Left ventricle myocardium inferior (tissue), 1 donor: ENCODE data around the gene CHGA. TPM values are rescaled to one million over a fixed set of nuclear protein-coding genes. Genes with fewer than 3 reads are reported as not detected.

Experiments used
- DNase-seq: peaks from one replicate; pipeline ENCODE4 v3.0.0-alpha.2; 2020
- H3K27ac ChIP-seq: fragments of 200-600 bp; replicated peaks from 2 replicates; pipeline ENCODE4 v1.8.0; 2021
- H3K27me3 ChIP-seq: fragments of 200-600 bp; 2 replicates; pipeline ENCODE4 v1.8.0; 2021; ENCODE audit warnings: low read depth
- H3K36me3 ChIP-seq: fragments of 200-600 bp; 2 replicates; pipeline ENCODE4 v1.8.0; 2021
- H3K4me1 ChIP-seq: fragments of 200-600 bp; 2 replicates; pipeline ENCODE4 v1.8.0; 2021
- H3K4me3 ChIP-seq: fragments of 200-600 bp; 2 replicates; pipeline ENCODE4 v1.8.0; 2021; ENCODE audit warnings: mild to moderate bottlenecking, moderate library complexity
- H3K9me3 ChIP-seq: fragments of 200-600 bp; replicated peaks from 2 replicates; pipeline ENCODE4 v1.8.0; 2021
- CTCF ChIP-seq: fragments of 200-600 bp; IDR thresholded peaks from 2 replicates; pipeline ENCODE4 v1.8.0; 2021; ENCODE audit warnings: antibody characterized with exemption, mild to moderate bottlenecking, borderline replicate concordance
- intact Hi-C: fragments of 100-400 bp; cut with micrococcal nuclease; formaldehyde crosslinking; loops from one replicate; pipeline ENCODE4 v1.11.0; 2022
- total RNA-seq: library from RNA; stranded (reverse); fragmentation: NEBNext Ultra II Directional; extraction: Animal tissue kit (Norgen Biotek cat#: 25700); gene quantifications from one replicate; pipeline ENCODE4 v1.2.1, GENCODE V29; 2021
- donor health status: DM: no; HTN: yes; CAD: no; lungs with severe emphysema.

Gene CHGA
- total RNA-seq, 1 donor from 2014 or later, result not detected

GRCh38 chr14:92883066-92883465 lies 39.9 kb upstream of the CHGA start:
- Histone ChIP-seq H3K27ac (no peak overlapping the region), H3K9me3 (no peaks in the 10 kb centered on the region), H3K4me3 (no peak overlapping the region), H3K27me3 (peaks cover 44% of the 10 kb centered on the region), H3K36me3 (no peaks in the 10 kb centered on the region), H3K4me1 (peaks cover 11% of the 10 kb centered on the region)
- no peak for TF ChIP-seq CTCF
- DNase-seq, result no peak
- intact Hi-C loops, result no loop called here

GRCh38 chr14:92884410-92884809 lies 38.5 kb upstream of the CHGA start:
- Histone ChIP-seq H3K27ac (no peak overlapping the region), H3K36me3 (no peaks in the 10 kb centered on the region), H3K4me1 (peaks cover 6% of the 10 kb centered on the region), H3K4me3 (no peak overlapping the region), H3K9me3 (no peaks in the 10 kb centered on the region), H3K27me3 (peaks cover 48% of the 10 kb centered on the region)
- intact Hi-C loops, result no loop called here
- no peak for DNase-seq
- no peak for TF ChIP-seq CTCF

- Histone ChIP-seq H3K9me3 (no peaks in the 10 kb centered on the region), H3K4me1 (peaks cover 6% of the 10 kb centered on the region), H3K36me3 (no peaks in the 10 kb centered on the region), H3K27me3 (peaks cover 45% of the 10 kb centered on the region), H3K27ac (no peak overlapping the region), H3K4me3 (no peak overlapping the region)
- intact Hi-C loops, result no loop called here
- no peak for DNase-seq
- no peak for TF ChIP-seq CTCF
Measured at GRCh38 chr14:92885279-92886061, 37.5 kb upstream of the CHGA start.

GRCh38 chr14:92886337-92886736 lies 36.6 kb upstream of the CHGA start:
- H3K36me3 ChIP-seq, result no peaks in the 10 kb centered on the region
- no peak for DNase-seq
- peaks cover 45% of the 10 kb centered on the region for H3K27me3 ChIP-seq
- H3K4me1 ChIP-seq, result no peaks in the 10 kb centered on the region
- no peak overlapping the region for H3K27ac ChIP-seq
- H3K4me3 ChIP-seq, result no peak overlapping the region
- no peaks in the 10 kb centered on the region for H3K9me3 ChIP-seq
- no peak for TF ChIP-seq CTCF
- intact Hi-C loops, result no loop called here

- intact Hi-C loops, result no loop called here
- TF ChIP-seq CTCF, result no peak
Measured at GRCh38 chr14:92887157-92887556, 35.8 kb upstream of the CHGA start.

More at GRCh38 chr14:92887157-92887556, 35.8 kb upstream of the CHGA start:
- H3K4me3 ChIP-seq, result no peak overlapping the region
- DNase-seq, result no peak
- H3K27ac ChIP-seq, result no peak overlapping the region
- H3K36me3 ChIP-seq, result no peaks in the 10 kb centered on the region
- no peaks in the 10 kb centered on the region for H3K9me3 ChIP-seq
- H3K4me1 ChIP-seq, result no peaks in the 10 kb centered on the region
- H3K27me3 ChIP-seq, result peaks cover 49% of the 10 kb centered on the region
